GF-D8 (cell line): ENCODE data around the gene LONP1.

ENCODE experiments used
- DNase-seq: peaks from one replicate; lab custom pipeline; 2025; lab: John Stamatoyannopoulos, UW

Gene LONP1

GRCh38 chr19:5645409-5645808, 74.5 kb downstream of the LONP1 start:
- no peak for DNase-seq

DNA sequence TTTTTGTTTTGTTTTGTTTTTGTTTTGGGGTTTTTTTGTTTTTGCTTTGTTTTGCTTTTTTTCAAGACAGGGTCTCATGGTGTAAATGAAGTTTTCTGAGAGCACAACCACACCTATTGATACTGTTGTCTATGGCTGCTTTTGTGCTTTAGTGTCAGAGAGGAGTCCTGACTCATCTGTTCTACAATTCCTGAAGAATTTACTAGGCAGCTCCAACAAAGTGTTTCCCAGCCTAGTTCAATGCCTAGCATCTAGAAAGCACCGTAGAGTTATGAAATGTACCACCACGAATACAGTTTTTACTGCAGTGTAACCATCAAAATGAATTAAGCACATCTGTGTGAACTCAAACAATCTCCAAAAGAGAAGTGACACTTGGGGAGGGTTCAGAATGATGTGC, 75.9 kb downstream of the LONP1 start:
- no peak for DNase-seq

GRCh38 chr19:5643060-5643459, 76.9 kb downstream of the LONP1 start:
- no peak for DNase-seq

GRCh38 chr19:5642204-5642603, 77.7 kb downstream of the LONP1 start:
- DNase-seq: no peak
